HEK293 (cell line): Measurements from ENCODE around the gene KCTD11.

Experiments used
- GLIS1 ChIP-seq: fragments of 450-650 bp; formaldehyde crosslinking; IDR thresholded peaks from 2 replicates; pipeline ENCODE4 v1.5.1; 2016; ENCODE audit warnings: missing biosample characterization, missing genetic modification characterization
- GLIS2 ChIP-seq: fragments of 450-650 bp; formaldehyde crosslinking; IDR thresholded peaks from 2 replicates; pipeline ENCODE4 v1.5.1; 2016; ENCODE audit warnings: missing biosample characterization, missing genetic modification characterization
- KLF1 ChIP-seq: fragments of 450-650 bp; formaldehyde crosslinking; IDR thresholded peaks from 2 replicates; pipeline ENCODE4 v1.5.1; 2016; ENCODE audit warnings: missing biosample characterization, missing genetic modification characterization
- KLF9 ChIP-seq: fragments of 450-650 bp; formaldehyde crosslinking; IDR thresholded peaks from 2 replicates; pipeline ENCODE4 v1.5.1; 2016; ENCODE audit warnings: missing biosample characterization, missing genetic modification characterization, low read depth
- PATZ1 ChIP-seq: fragments of 450-650 bp; formaldehyde crosslinking; IDR thresholded peaks from 2 replicates; pipeline ENCODE4 v1.5.1; 2016; ENCODE audit warnings: missing biosample characterization, missing genetic modification characterization
- SP7 ChIP-seq: fragments of 450-650 bp; formaldehyde crosslinking; IDR thresholded peaks from 2 replicates; pipeline ENCODE4 v1.5.1; 2016; ENCODE audit warnings: missing biosample characterization, missing genetic modification characterization
- ZBTB48 ChIP-seq: fragments of 450-650 bp; formaldehyde crosslinking; IDR thresholded peaks from 2 replicates; pipeline ENCODE4 v1.5.1; 2016; ENCODE audit warnings: missing biosample characterization, missing genetic modification characterization
- ZNF2 ChIP-seq: fragments of 450-650 bp; formaldehyde crosslinking; IDR thresholded peaks from 2 replicates; pipeline ENCODE4 v1.5.1; 2016; ENCODE audit warnings: missing biosample characterization, missing genetic modification characterization
- ZNF24 ChIP-seq: fragments of 450-650 bp; formaldehyde crosslinking; IDR thresholded peaks from 2 replicates; pipeline ENCODE4 v1.5.1; 2016; ENCODE audit warnings: missing biosample characterization, missing genetic modification characterization
- ZNF350 ChIP-seq: fragments of 450-650 bp; formaldehyde crosslinking; IDR thresholded peaks from 2 replicates; pipeline ENCODE4 v1.5.0; 2017; ENCODE audit warnings: missing biosample characterization, mild to moderate bottlenecking, missing genetic modification characterization
- ZNF391 ChIP-seq: fragments of 450-650 bp; formaldehyde crosslinking; IDR thresholded peaks from 2 replicates; pipeline ENCODE4 v1.5.1; 2016; ENCODE audit warnings: low read depth, missing biosample characterization, missing genetic modification characterization, borderline replicate concordance
- ZNF394 ChIP-seq: fragments of 450-650 bp; formaldehyde crosslinking; IDR thresholded peaks from 2 replicates; pipeline ENCODE4 v1.5.1; 2016; ENCODE audit warnings: missing biosample characterization, missing genetic modification characterization, mild to moderate bottlenecking, moderate library complexity, borderline replicate concordance
- ZNF433 ChIP-seq: fragments of 450-650 bp; formaldehyde crosslinking; IDR thresholded peaks from 2 replicates; pipeline ENCODE4 v1.5.1; 2016; ENCODE audit warnings: missing biosample characterization, missing genetic modification characterization, low read depth
- ZNF488 ChIP-seq: fragments of 450-650 bp; formaldehyde crosslinking; IDR thresholded peaks from 2 replicates; pipeline ENCODE4 v1.5.1; 2016; ENCODE audit warnings: missing biosample characterization, missing genetic modification characterization
- ZNF600 ChIP-seq: fragments of 450-650 bp; formaldehyde crosslinking; IDR thresholded peaks from 2 replicates; pipeline ENCODE4 v1.5.1; 2016; ENCODE audit warnings: missing biosample characterization, missing genetic modification characterization
- ZNF658 ChIP-seq: fragments of 450-650 bp; formaldehyde crosslinking; IDR thresholded peaks from 2 replicates; pipeline ENCODE4; 2016; ENCODE audit warnings: missing biosample characterization, missing genetic modification characterization
- ZNF76 ChIP-seq: fragments of 450-650 bp; formaldehyde crosslinking; IDR thresholded peaks from 2 replicates; pipeline ENCODE4; 2016; ENCODE audit warnings: low read depth, missing biosample characterization, missing genetic modification characterization, borderline replicate concordance
- ZNF768 ChIP-seq: fragments of 450-650 bp; formaldehyde crosslinking; IDR thresholded peaks from 2 replicates; pipeline ENCODE4 v1.5.1; 2018; ENCODE audit warnings: missing biosample characterization, mild to moderate bottlenecking, missing genetic modification characterization
- TF ChIP-seq, protein P1 (sequence below): fragments of 450-650 bp; formaldehyde crosslinking; IDR thresholded peaks from 2 replicates; pipeline ENCODE4 v1.5.1; 2016; ENCODE audit warnings: missing biosample characterization, missing genetic modification characterization
- TF ChIP-seq, protein P2 (sequence below): fragments of 450-650 bp; formaldehyde crosslinking; IDR thresholded peaks from 2 replicates; pipeline ENCODE4 v1.5.1; 2016; ENCODE audit warnings: missing biosample characterization, missing genetic modification characterization, borderline replicate concordance
- TF ChIP-seq, protein P3 (sequence below): fragments of 450-650 bp; formaldehyde crosslinking; IDR thresholded peaks from 2 replicates; pipeline ENCODE4 v1.5.1; 2016; ENCODE audit warnings: missing biosample characterization, missing genetic modification characterization

KCTD11 gene

DNA sequence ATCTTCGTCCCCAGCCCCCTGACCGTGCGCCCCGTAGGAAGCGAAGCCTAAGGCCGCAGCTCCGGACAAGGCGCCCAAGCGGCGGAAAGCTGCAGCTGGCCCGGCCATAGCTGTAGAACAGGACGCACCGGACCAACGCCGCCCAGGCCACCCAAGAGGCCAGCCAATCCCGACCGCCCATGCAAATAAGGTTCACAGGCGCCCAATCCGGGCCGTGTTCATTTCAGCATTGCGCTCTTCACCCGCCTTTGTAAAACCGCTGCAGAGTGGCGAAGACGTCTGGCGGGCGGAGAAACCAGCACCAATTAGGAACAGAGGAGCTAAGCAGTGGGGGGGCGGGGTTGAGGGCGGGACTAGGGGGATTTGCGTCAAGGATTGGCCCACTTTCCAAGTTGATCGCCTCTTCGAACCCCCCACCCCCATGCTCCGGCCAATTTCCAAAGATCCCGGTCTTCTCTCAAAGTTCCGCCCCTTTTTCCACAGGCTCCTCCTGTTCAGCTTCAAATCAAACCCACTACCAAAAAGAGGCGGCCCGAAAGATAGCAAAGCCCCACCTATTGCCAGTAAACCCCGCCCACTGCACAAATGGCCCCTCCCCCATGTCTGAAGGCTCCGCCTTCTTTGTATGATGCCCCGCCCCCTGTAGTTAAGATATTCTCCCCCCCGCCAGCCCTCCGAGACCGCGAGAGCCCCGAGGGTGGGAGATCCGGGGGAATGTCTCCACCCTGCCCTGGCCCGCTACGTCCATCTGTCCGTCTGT, 52.2 kb downstream of the KCTD11 start, which contains the start of gene TMEM256 (continued):
- TF ChIP-seq ZNF600 (tag by site-specific recombination) = peak; percentile 70
- TF ChIP-seq ZNF350 (tag by site-specific recombination) = no peak
- TF ChIP-seq GLIS1 (tag by site-specific recombination) = peak; percentile 73
- no peak for TF ChIP-seq ZNF24
- TF ChIP-seq ZNF391 (tag by site-specific recombination) = no peak
- TF ChIP-seq, protein P1, sequence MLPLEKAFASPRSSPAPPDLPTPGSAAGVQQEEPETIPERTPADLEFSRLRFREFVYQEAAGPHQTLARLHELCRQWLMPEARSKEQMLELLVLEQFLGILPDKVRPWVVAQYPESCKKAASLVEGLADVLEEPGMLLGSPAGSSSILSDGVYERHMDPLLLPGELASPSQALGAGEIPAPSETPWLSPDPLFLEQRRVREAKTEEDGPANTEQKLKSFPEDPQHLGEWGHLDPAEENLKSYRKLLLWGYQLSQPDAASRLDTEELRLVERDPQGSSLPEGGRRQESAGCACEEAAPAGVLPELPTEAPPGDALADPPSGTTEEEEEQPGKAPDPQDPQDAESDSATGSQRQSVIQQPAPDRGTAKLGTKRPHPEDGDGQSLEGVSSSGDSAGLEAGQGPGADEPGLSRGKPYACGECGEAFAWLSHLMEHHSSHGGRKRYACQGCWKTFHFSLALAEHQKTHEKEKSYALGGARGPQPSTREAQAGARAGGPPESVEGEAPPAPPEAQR (tag by site-specific recombination) = no peak
- TF ChIP-seq ZNF658 = no peak
- TF ChIP-seq KLF9 = peak; percentile 73
- no peak for TF ChIP-seq ZBTB48
- 0 out of 2 replicates have a peak, but pooled peaks have one; percentile 16 for TF ChIP-seq ZNF76
- peak; percentile 15; the same call in 1 of the 2 replicates for TF ChIP-seq KLF1 (tag by site-specific recombination)
- peak; percentile 89 for TF ChIP-seq PATZ1 (tag by site-specific recombination)
- TF ChIP-seq, protein P2, sequence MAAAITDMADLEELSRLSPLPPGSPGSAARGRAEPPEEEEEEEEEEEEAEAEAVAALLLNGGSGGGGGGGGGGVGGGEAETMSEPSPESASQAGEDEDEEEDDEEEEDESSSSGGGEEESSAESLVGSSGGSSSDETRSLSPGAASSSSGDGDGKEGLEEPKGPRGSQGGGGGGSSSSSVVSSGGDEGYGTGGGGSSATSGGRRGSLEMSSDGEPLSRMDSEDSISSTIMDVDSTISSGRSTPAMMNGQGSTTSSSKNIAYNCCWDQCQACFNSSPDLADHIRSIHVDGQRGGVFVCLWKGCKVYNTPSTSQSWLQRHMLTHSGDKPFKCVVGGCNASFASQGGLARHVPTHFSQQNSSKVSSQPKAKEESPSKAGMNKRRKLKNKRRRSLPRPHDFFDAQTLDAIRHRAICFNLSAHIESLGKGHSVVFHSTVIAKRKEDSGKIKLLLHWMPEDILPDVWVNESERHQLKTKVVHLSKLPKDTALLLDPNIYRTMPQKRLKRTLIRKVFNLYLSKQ (tag by site-specific recombination) = no peak
- no peak for TF ChIP-seq ZNF768 (tag by site-specific recombination)
- TF ChIP-seq, protein P3, sequence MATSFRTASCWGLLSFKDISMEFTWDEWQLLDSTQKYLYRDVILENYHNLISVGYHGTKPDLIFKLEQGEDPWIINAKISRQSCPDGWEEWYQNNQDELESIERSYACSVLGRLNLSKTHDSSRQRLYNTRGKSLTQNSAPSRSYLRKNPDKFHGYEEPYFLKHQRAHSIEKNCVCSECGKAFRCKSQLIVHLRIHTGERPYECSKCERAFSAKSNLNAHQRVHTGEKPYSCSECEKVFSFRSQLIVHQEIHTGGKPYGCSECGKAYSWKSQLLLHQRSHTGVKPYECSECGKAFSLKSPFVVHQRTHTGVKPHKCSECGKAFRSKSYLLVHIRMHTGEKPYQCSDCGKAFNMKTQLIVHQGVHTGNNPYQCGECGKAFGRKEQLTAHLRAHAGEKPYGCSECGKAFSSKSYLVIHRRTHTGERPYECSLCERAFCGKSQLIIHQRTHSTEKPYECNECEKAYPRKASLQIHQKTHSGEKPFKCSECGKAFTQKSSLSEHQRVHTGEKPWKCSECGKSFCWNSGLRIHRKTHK (tag by site-specific recombination) = no peak
- TF ChIP-seq GLIS2 (tag by site-specific recombination) = peak; percentile 93
- no peak for TF ChIP-seq ZNF394 (tag by site-specific recombination)
- no peak for TF ChIP-seq ZNF488 (tag by site-specific recombination)
- TF ChIP-seq ZNF433 (tag by site-specific recombination) = no peak
- TF ChIP-seq SP7 (tag by site-specific recombination) = peak; percentile 51; the same call in 1 of the 2 replicates
- peak; percentile 58; the same call in 1 of the 2 replicates for TF ChIP-seq ZNF2
